ENCODE data around the gene METRN.
"Not testable (repeated sequence)": the region's sequence is repeated elsewhere in the genome, so short reads cannot be mapped to it uniquely, and the experiment has no call there.

Gene METRN

GRCh38 chr16:691242-691641 is 23.7 kb upstream of the METRN start:
- DNase-seq (ENCODE audit: low read depth) = not testable (repeated sequence)

- DNase-seq (ENCODE audit: low read depth) = no peak
These were observed 22.4 kb upstream of the METRN start for GRCh38 chr16:692356-693108.

- no peak for DNase-seq (ENCODE audit: low read depth)
These were observed 21.6 kb upstream of the METRN start for GRCh38 chr16:693364-693763.

GRCh38 chr16:693766-694165 is 21.2 kb upstream of the METRN start:
- no peak for DNase-seq (ENCODE audit: low read depth)

GRCh38 chr16:694187-694862 is 20.6 kb upstream of the METRN start:
- no peak for DNase-seq (ENCODE audit: low read depth)

GRCh38 chr16:694863-695354 is 20.0 kb upstream of the METRN start:
- no peak for DNase-seq (ENCODE audit: low read depth)

- DNase-seq (ENCODE audit: low read depth) = no peak
These were observed 19.4 kb upstream of the METRN start for GRCh38 chr16:695355-696089.

- no peak for DNase-seq (ENCODE audit: low read depth)
These were observed 15.8 kb upstream of the METRN start for GRCh38 chr16:698911-699671.

- peak; percentile 30 for DNase-seq (ENCODE audit: low read depth)
These were observed 14.0 kb upstream of the METRN start for GRCh38 chr16:700684-701584.

GRCh38 chr16:702341-702740 is 12.6 kb upstream of the METRN start:
- DNase-seq (ENCODE audit: low read depth) = no peak

GRCh38 chr16:703406-703805 is 11.5 kb upstream of the METRN start:
- no peak for DNase-seq (ENCODE audit: low read depth)

- no peak for DNase-seq (ENCODE audit: low read depth)
These were observed 10.9 kb upstream of the METRN start for GRCh38 chr16:704047-704446.

GRCh38 chr16:704552-705380 is 10.2 kb upstream of the METRN start:
- DNase-seq (ENCODE audit: low read depth) = no peak

- no peak for DNase-seq (ENCODE audit: low read depth)
These were observed 9.3 kb upstream of the METRN start, which contains the start of gene FBXL16 for GRCh38 chr16:705431-706188. TSS of gene FBXL16 (minus strand) at chr16:705801. CDS start at chr16:697405, 8,396 bp downstream.

GRCh38 chr16:706189-707061 is 8.5 kb upstream of the METRN start:
- no peak for DNase-seq (ENCODE audit: low read depth)

GRCh38 chr16:707062-707538 is 7.8 kb upstream of the METRN start:
- DNase-seq (ENCODE audit: low read depth) = no peak

- DNase-seq (ENCODE audit: low read depth) = no peak
These were observed 6.9 kb upstream of the METRN start for GRCh38 chr16:708019-708418.

GRCh38 chr16:708959-709358 is 6.0 kb upstream of the METRN start:
- no peak for DNase-seq (ENCODE audit: low read depth)

All from EH (cell line).